ENCODE results near the gene APOD.
"Not testable (repeated sequence)": the region's sequence is repeated elsewhere in the genome, so short reads cannot be mapped to it uniquely, and the experiment has no call there.

DNA sequence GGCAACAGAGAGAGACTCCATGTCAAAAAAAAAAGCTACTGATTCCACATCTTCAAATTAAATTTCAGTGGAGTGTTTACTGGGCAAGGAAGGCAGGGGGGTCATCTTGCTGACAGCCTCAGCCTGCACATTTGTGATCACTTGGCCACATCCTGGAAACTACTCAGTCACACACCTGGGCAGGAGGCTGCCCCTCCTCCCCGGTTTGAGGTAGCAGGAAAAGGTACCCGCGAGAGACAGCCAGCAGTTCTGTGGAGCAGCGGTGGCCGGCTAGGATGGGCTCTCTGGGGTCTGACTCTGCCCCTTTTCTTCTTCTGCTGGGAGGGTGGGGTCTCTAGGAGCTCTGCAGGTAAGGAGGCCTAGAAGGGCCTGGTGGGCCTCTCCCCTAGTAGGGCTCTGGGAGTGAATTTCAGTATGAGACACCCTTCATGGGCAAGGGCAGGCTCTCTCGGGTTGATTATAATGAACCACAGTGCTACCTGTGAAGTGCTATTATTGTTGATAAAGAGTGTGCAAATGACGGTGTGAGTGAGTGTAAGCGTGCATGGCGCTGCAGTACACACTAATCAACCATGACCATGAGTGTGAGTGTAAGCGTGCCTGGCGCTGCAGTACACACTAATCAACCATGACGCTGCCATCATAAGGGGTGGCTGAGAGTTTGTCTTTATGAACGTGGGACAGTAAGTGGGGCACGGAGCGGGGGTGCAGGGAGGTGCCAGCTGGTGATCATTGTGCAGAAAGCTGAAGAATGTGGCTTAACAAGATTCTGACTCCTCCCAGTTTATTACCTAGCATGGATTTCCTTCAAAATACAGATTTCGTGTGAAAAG, 31.1 kb upstream of the APOD start:
- TF ChIP-seq, protein P1, sequence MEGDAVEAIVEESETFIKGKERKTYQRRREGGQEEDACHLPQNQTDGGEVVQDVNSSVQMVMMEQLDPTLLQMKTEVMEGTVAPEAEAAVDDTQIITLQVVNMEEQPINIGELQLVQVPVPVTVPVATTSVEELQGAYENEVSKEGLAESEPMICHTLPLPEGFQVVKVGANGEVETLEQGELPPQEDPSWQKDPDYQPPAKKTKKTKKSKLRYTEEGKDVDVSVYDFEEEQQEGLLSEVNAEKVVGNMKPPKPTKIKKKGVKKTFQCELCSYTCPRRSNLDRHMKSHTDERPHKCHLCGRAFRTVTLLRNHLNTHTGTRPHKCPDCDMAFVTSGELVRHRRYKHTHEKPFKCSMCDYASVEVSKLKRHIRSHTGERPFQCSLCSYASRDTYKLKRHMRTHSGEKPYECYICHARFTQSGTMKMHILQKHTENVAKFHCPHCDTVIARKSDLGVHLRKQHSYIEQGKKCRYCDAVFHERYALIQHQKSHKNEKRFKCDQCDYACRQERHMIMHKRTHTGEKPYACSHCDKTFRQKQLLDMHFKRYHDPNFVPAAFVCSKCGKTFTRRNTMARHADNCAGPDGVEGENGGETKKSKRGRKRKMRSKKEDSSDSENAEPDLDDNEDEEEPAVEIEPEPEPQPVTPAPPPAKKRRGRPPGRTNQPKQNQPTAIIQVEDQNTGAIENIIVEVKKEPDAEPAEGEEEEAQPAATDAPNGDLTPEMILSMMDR (conservative IDR thresholded peaks at IDR 0.05) = not testable (repeated sequence)
- not testable (repeated sequence) for TF ChIP-seq EZH2 (IDR thresholded peaks at IDR 0.05; ENCODE audit: low read depth)

Data from PC-9 (cell line).